Esophagus squamous epithelium (tissue), 5 donors: Measurements from ENCODE around the gene FCGR3A. TPM values are rescaled to one million over a fixed set of nuclear protein-coding genes. Genes with fewer than 3 reads are reported as not detected.
A peak's percentile ranks its signal among the peaks of the same experiment; 100 is the strongest.
"Not testable (repeated sequence)": the region's sequence is repeated elsewhere in the genome, so short reads cannot be mapped to it uniquely, and the experiment has no call there.

Source experiments
- DNase-seq: peaks from one replicate; lab custom pipeline; 2025; lab: John Stamatoyannopoulos, UW
- H3K27ac ChIP-seq, 4 donors: fragments of 200-600 bp; sonication (generic); one replicate each; pipeline ENCODE4 v1.5.1; 2016 to 2019; ENCODE audit warnings: mild to moderate bottlenecking in 1 of 4
- H3K27me3 ChIP-seq, 4 donors: fragments of 200-600 bp; sonication (generic); 1 replicate in 3 of 4; 2 replicates in 1 of 4; pipeline versions ENCODE4 v1.5.1 to v1.6.0; 2017 to 2021; ENCODE audit warnings: antibody characterized with exemption in 1 of 4
- H3K36me3 ChIP-seq, 3 donors: fragments of 200-600 bp; sonication (generic); one replicate each; pipeline ENCODE4 v1.5.1; 2016 to 2019
- H3K4me1 ChIP-seq, 3 donors: fragments of 200-600 bp; sonication (generic); one replicate each; pipeline ENCODE4 v1.5.1; 2017 to 2019
- H3K4me3 ChIP-seq, 4 donors: fragments of 200-600 bp; sonication (generic); 1 replicate in 3 of 4; 2 replicates in 1 of 4; pipeline ENCODE4 v1.5.1; 2016 to 2019; ENCODE audit warnings: mild to moderate bottlenecking in 2 of 4, moderate library complexity in 1 of 4
- H3K9me3 ChIP-seq, 3 donors: fragments of 200-600 bp; sonication (generic); one replicate each; pipeline ENCODE4 v1.5.1; 2016 to 2019
- CTCF ChIP-seq, 6 experiments: fragments of 450-650 bp in 4 of 6; fragments of 200-600 bp in 2 of 6; sonication (generic) in 2 of 6; IDR thresholded peaks; one replicate each; pipeline ENCODE4 v1.5.1; 2016 to 2019; ENCODE audit warnings: antibody characterized with exemption in 6 of 6, mild to moderate bottlenecking in 4 of 6, moderate library complexity in 4 of 6
- POLR2A ChIP-seq, 4 donors: fragments of 450-650 bp; IDR thresholded peaks; one replicate each; pipeline ENCODE4 v1.6.1; 2017; ENCODE audit warnings: antibody characterized with exemption in 4 of 4, mild to moderate bottlenecking in 4 of 4, moderate library complexity in 3 of 4
- WGBS, 2 donors: methylation state at CpG; one replicate each; pipeline ENCODE4 v1.1.5; 2018; 5-methylcytosine and 5-hydroxymethylcytosine counted together
- intact Hi-C: fragments of 100-400 bp; cut with DNase I; formaldehyde crosslinking; loops from one replicate; pipeline ENCODE4 v1.15.0; 2022
- total RNA-seq, 4 donors: library from RNA; depleted of rRNA; stranded (reverse); fragments of >200 nt; gene quantifications; one replicate each; pipeline ENCODE4 v1.1.0, GENCODE V29; 2016
- donor health status: DM: yes; HTN: yes; CAD: no.

The FCGR3A gene
- total RNA-seq, 4 donors from 2014 or later: 0.23 to 15.5 (median 1.9) TPM

- H3K27me3 ChIP-seq, H3K9me3 ChIP-seq, intact Hi-C loops, DNase-seq, H3K36me3 ChIP-seq: not testable (repeated sequence)
- Histone ChIP-seq H3K4me3 (peak overlapping the region; percentile 22 to 68 (median 52)), H3K27ac (peak overlapping the region; percentile 83 to 90 (median 88)), H3K4me1 (peaks cover 0 to 14% (median 5%) of the 10 kb centered on the region in 3 donors)
- TF ChIP-seq POLR2A (IDR thresholded peaks at IDR 0.05): peak in 1 of 4 donors; percentile 29
- WGBS, 2 donors: 4 to 7% methylated on average over 26 to 40 of the region's 41 CpGs
These were observed 9.7 kb downstream of the FCGR3A start for GRCh38 chr1:161539731-161540569.

GRCh38 chr1:161538925-161539479 lies 10.6 kb downstream of the FCGR3A start:
- intact Hi-C loops, DNase-seq, H3K36me3 ChIP-seq, H3K27me3 ChIP-seq, H3K9me3 ChIP-seq: not testable (repeated sequence)
- WGBS, 2 donors: 66 to 74% methylated on average over 6 to 7 of the region's 7 CpGs
- Histone ChIP-seq H3K4me1 (peaks cover 0 to 14% (median 5%) of the 10 kb centered on the region in 3 donors), H3K27ac (peak overlapping the region in 3 of 4 donors; percentile 83 to 90 (median 88)), H3K4me3 (peak overlapping the region in 1 of 4 donors; percentile 52)

- H3K9me3 ChIP-seq, DNase-seq, H3K4me3 ChIP-seq, H3K36me3 ChIP-seq, intact Hi-C loops, H3K27me3 ChIP-seq, H3K27ac ChIP-seq: not testable (repeated sequence)
- 55 to 68% methylated on average over 7 of the region's 7 CpGs for WGBS, 2 donors
- H3K4me1 ChIP-seq: peaks cover 0 to 19% (median 5%) of the 10 kb centered on the region in 3 donors
These were observed 12.4 kb downstream of the FCGR3A start for GRCh38 chr1:161537068-161537669.

GRCh38 chr1:161532644-161533567 lies 16.7 kb downstream of the FCGR3A start:
- Histone ChIP-seq H3K4me1 (peaks cover 0 to 26% (median 0%) of the 10 kb centered on the region in 3 donors), H3K27ac (peak overlapping the region in 3 of 4 donors; percentile 44 to 70 (median 50)), H3K4me3 (peak overlapping the region in 2 of 4 donors; percentile 10 to 12)
- H3K36me3 ChIP-seq, DNase-seq, H3K9me3 ChIP-seq, H3K27me3 ChIP-seq, intact Hi-C loops: not testable (repeated sequence)
- 56 to 71% methylated on average over 4 to 15 of the region's 16 CpGs for WGBS, 2 donors

GRCh38 chr1:161531986-161532643 lies 17.5 kb downstream of the FCGR3A start:
- TF ChIP-seq CTCF (IDR thresholded peaks at IDR 0.05) (no peak), POLR2A (IDR thresholded peaks at IDR 0.05) (no peak)
- Histone ChIP-seq H3K27ac (peak overlapping the region in 3 of 4 donors; percentile 50 to 95 (median 70)), H3K9me3 (no peaks in the 10 kb centered on the region), H3K4me1 (peaks cover 0 to 26% (median 0%) of the 10 kb centered on the region in 3 donors), H3K36me3 (no peaks in the 10 kb centered on the region), H3K4me3 (peak overlapping the region in 1 of 4 donors; percentile 12), H3K27me3 (no peaks in the 10 kb centered on the region)
- no peak for DNase-seq
- intact Hi-C loops: no loop called here
- 84% methylated on average over 21 to 22 of the region's 22 CpGs for WGBS, 2 donors

GRCh38 chr1:161530671-161531641 lies 18.7 kb downstream of the FCGR3A start:
- Histone ChIP-seq H3K4me1 (peaks cover 0 to 26% (median 0%) of the 10 kb centered on the region in 3 donors), H3K27ac (peak overlapping the region; percentile 76 to 95 (median 92)), H3K4me3 (peak overlapping the region; percentile 50 to 84 (median 72))
- H3K9me3 ChIP-seq, intact Hi-C loops, H3K27me3 ChIP-seq, DNase-seq, H3K36me3 ChIP-seq: not testable (repeated sequence)
- TF ChIP-seq CTCF (IDR thresholded peaks at IDR 0.05) (peak in 1 of 6 experiments; percentile 5), POLR2A (IDR thresholded peaks at IDR 0.05) (peak in 1 of 4 donors; percentile 51)
- WGBS, 2 donors: 2% methylated on average over 27 to 33 of the region's 56 CpGs

- H3K36me3 ChIP-seq, H3K27me3 ChIP-seq, DNase-seq, intact Hi-C loops, H3K9me3 ChIP-seq: not testable (repeated sequence)
- peak overlapping the region; percentile 50 to 84 (median 72) for H3K4me3 ChIP-seq
- peaks cover 0 to 27% (median 0%) of the 10 kb centered on the region in 3 donors for H3K4me1 ChIP-seq
- H3K27ac ChIP-seq: peak overlapping the region in 3 of 4 donors; percentile 90 to 95 (median 94)
- 1% methylated on average over 11 to 12 of the region's 13 CpGs for WGBS, 2 donors
These were observed 19.5 kb downstream of the FCGR3A start for GRCh38 chr1:161530158-161530557.

- Histone ChIP-seq H3K27ac (peak overlapping the region in 3 of 4 donors; percentile 90 to 95 (median 94)), H3K4me1 (peaks cover 0 to 31% (median 0%) of the 10 kb centered on the region in 3 donors), H3K4me3 (peak overlapping the region in 2 of 4 donors; percentile 76 to 84)
- intact Hi-C loops, H3K9me3 ChIP-seq, H3K36me3 ChIP-seq, DNase-seq, H3K27me3 ChIP-seq: not testable (repeated sequence)
- 21 to 22% methylated on average over 15 to 16 of the region's 19 CpGs for WGBS, 2 donors
These were observed 20.0 kb downstream of the FCGR3A start for GRCh38 chr1:161529463-161530104.
